COLO668 (cell line): Measurements from ENCODE around the gene C21orf58.

Source experiments
- DNase-seq: peaks from one replicate; lab custom pipeline; 2025; ENCODE audit not compliant: unreplicated experiment; lab: John Stamatoyannopoulos, UW

The C21orf58 gene

GRCh38 chr21:46264690-46265144, 59.0 kb downstream of the C21orf58 start:
- DNase-seq, result no peak

- no peak for DNase-seq
Observed at GRCh38 chr21:46264046-46264689, 59.5 kb downstream of the C21orf58 start.

GRCh38 chr21:46256501-46256994, 67.1 kb downstream of the C21orf58 start:
- DNase-seq, result no peak

- no peak for DNase-seq
Observed at GRCh38 chr21:46255758-46256337, 67.8 kb downstream of the C21orf58 start.

GRCh38 chr21:46255166-46255565, 68.5 kb downstream of the C21orf58 start:
- DNase-seq, result no peak

GRCh38 chr21:46254208-46254975, 69.3 kb downstream of the C21orf58 start:
- no peak for DNase-seq

GRCh38 chr21:46253610-46254124, 70.0 kb downstream of the C21orf58 start:
- DNase-seq, result no peak

- no peak for DNase-seq
Observed at GRCh38 chr21:46252840-46253239, 70.8 kb downstream of the C21orf58 start.
